PC-3 (cell line): ENCODE data around the gene QRICH2.

Experiments used
- EZH2 ChIP-seq: fragments of 300-600 bp; sonication (generic); IDR thresholded peaks from one replicate; pipeline ENCODE4 v1.6.1; 2017; ENCODE audit warnings: antibody characterized with exemption, mild to moderate bottlenecking, low read length; ENCODE audit not compliant: unreplicated experiment
- EZH2phosphoT487 ChIP-seq: fragments of 300-600 bp; sonication (generic); IDR thresholded peaks from 2 replicates; pipeline ENCODE4 v1.6.1; 2018; ENCODE audit warnings: mild to moderate bottlenecking, antibody characterized with exemption, low read length, borderline replicate concordance
- TF ChIP-seq, protein P1 (sequence below): fragments of 300-600 bp; sonication (generic); conservative IDR thresholded peaks from 2 replicates; pipeline ENCODE4 v1.5.1; 2017; ENCODE audit warnings: antibody characterized with exemption, low read depth, mild to moderate bottlenecking, low read length

- no peak for TF ChIP-seq EZH2
- TF ChIP-seq, protein P1, sequence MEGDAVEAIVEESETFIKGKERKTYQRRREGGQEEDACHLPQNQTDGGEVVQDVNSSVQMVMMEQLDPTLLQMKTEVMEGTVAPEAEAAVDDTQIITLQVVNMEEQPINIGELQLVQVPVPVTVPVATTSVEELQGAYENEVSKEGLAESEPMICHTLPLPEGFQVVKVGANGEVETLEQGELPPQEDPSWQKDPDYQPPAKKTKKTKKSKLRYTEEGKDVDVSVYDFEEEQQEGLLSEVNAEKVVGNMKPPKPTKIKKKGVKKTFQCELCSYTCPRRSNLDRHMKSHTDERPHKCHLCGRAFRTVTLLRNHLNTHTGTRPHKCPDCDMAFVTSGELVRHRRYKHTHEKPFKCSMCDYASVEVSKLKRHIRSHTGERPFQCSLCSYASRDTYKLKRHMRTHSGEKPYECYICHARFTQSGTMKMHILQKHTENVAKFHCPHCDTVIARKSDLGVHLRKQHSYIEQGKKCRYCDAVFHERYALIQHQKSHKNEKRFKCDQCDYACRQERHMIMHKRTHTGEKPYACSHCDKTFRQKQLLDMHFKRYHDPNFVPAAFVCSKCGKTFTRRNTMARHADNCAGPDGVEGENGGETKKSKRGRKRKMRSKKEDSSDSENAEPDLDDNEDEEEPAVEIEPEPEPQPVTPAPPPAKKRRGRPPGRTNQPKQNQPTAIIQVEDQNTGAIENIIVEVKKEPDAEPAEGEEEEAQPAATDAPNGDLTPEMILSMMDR, result no peak
- TF ChIP-seq EZH2phosphoT487, result no peak
Observed at GRCh38 chr17:76307966-76308338, at the start of gene QRICH2.
